ENCODE data around the gene AADACL3.
"Not testable (repeated sequence)": the region's sequence is repeated elsewhere in the genome, so short reads cannot be mapped to it uniquely, and the experiment has no call there.

Gene AADACL3

GRCh38 chr1:12717301-12717838, 1.5 kb downstream of the AADACL3 start:
- no peak for DNase-seq

GRCh38 chr1:12722626-12723025, 6.7 kb downstream of the AADACL3 start:
- no peak for DNase-seq

- DNase-seq = no peak
Measured at GRCh38 chr1:12728391-12728790, 12.5 kb downstream of the AADACL3 start.

- DNase-seq = no peak
Measured at GRCh38 chr1:12730156-12730555, 14.2 kb downstream of the AADACL3 start.

GRCh38 chr1:12731084-12731483, 15.2 kb downstream of the AADACL3 start:
- DNase-seq = not testable (repeated sequence)

- no peak for DNase-seq
Measured at GRCh38 chr1:12734651-12735050, 18.7 kb downstream of the AADACL3 start.

- no peak for DNase-seq
Measured at GRCh38 chr1:12738934-12739333, 23.0 kb downstream of the AADACL3 start.

- DNase-seq = no peak
Measured at GRCh38 chr1:12739613-12740012, 23.7 kb downstream of the AADACL3 start.

- no peak for DNase-seq
Measured at GRCh38 chr1:12741946-12742345, 26.0 kb downstream of the AADACL3 start.

GRCh38 chr1:12745126-12745991, 29.4 kb downstream of the AADACL3 start:
- DNase-seq = no peak

GRCh38 chr1:12745992-12746323, 30.0 kb downstream of the AADACL3 start, which contains the start of gene CFAP107:
Gene CFAP107, plus strand, starts transcription at chr1:12746200. Its CDS starts 231 bp downstream, at chr1:12746431.
- DNase-seq = no peak

- DNase-seq = no peak
Measured at GRCh38 chr1:12748778-12749355, 33.0 kb downstream of the AADACL3 start.

GRCh38 chr1:12754738-12755137, 38.8 kb downstream of the AADACL3 start:
- DNase-seq = no peak

GRCh38 chr1:12756273-12756672, 40.4 kb downstream of the AADACL3 start:
- DNase-seq = no peak

- DNase-seq = no peak
Measured at GRCh38 chr1:12756768-12757413, 41.0 kb downstream of the AADACL3 start.

- DNase-seq = no peak
Measured at GRCh38 chr1:12757836-12758235, 41.9 kb downstream of the AADACL3 start.

GRCh38 chr1:12760256-12760795, 44.4 kb downstream of the AADACL3 start:
- DNase-seq = no peak

GRCh38 chr1:12761781-12762180, 45.9 kb downstream of the AADACL3 start:
- no peak for DNase-seq

GRCh38 chr1:12762766-12763165, 46.9 kb downstream of the AADACL3 start:
- no peak for DNase-seq

GRCh38 chr1:12763479-12763878, 47.6 kb downstream of the AADACL3 start:
- DNase-seq = no peak

GRCh38 chr1:12764016-12764415, 48.1 kb downstream of the AADACL3 start:
- no peak for DNase-seq

GRCh38 chr1:12769031-12769430, 53.1 kb downstream of the AADACL3 start:
- DNase-seq = no peak

- no peak for DNase-seq
Measured at GRCh38 chr1:12769976-12770505, 54.1 kb downstream of the AADACL3 start.
